Endothelial cell (in vitro differentiated cells): ENCODE data around the gene COL16A1. TPM values are rescaled to one million over a fixed set of nuclear protein-coding genes. Genes with fewer than 3 reads are reported as not detected.

Experiments
- DNase-seq: peaks from one replicate; pipeline ENCODE4 v3.0.0; 2021; ENCODE audit warnings: low spot score
- H3K27ac Mint-ChIP-seq: one replicate; pipeline ENCODE4 v1.8.0; 2021; ENCODE audit warnings: mixed read lengths, inconsistent platforms; ENCODE audit not compliant: unreplicated experiment
- H3K27me3 Mint-ChIP-seq: one replicate; pipeline ENCODE4 v1.8.0; 2021; ENCODE audit warnings: mild to moderate bottlenecking, moderate library complexity, mixed read lengths, inconsistent platforms; ENCODE audit not compliant: unreplicated experiment
- H3K36me3 Mint-ChIP-seq: one replicate; pipeline ENCODE4 v1.8.0; 2021; ENCODE audit warnings: mild to moderate bottlenecking, low read depth, mixed read lengths, inconsistent platforms; ENCODE audit not compliant: unreplicated experiment
- H3K4me1 Mint-ChIP-seq: one replicate; pipeline ENCODE4 v1.8.0; 2021; ENCODE audit warnings: mild to moderate bottlenecking, mixed read lengths, inconsistent platforms; ENCODE audit not compliant: unreplicated experiment
- H3K4me3 Mint-ChIP-seq: one replicate; pipeline ENCODE4 v1.8.0; 2021; ENCODE audit warnings: mild to moderate bottlenecking, mixed read lengths, inconsistent platforms; ENCODE audit not compliant: unreplicated experiment
- H3K9me3 Mint-ChIP-seq: one replicate; pipeline ENCODE4 v1.8.0; 2021; ENCODE audit warnings: mixed read lengths, inconsistent platforms; ENCODE audit not compliant: unreplicated experiment
- CTCF ChIP-seq: fragments of 200-600 bp; sonication (generic); IDR thresholded peaks from one replicate; pipeline ENCODE4 v1.5.0; 2021; ENCODE audit warnings: antibody characterized with exemption; ENCODE audit not compliant: unreplicated experiment
- total RNA-seq: library from RNA; stranded (reverse); fragmentation: NEBNext Ultra II Directional; extraction: Animal tissue kit (Norgen Biotek cat#: 25700); gene quantifications from one replicate; pipeline ENCODE4 v1.2.1, GENCODE V29; 2021; ENCODE audit not compliant: unreplicated experiment

Gene COL16A1
- total RNA-seq, 1 donor from 2014 or later, result 5.3 TPM

GRCh38 chr1:31607360-31607759 lies 96.5 kb downstream of the COL16A1 start:
- DNase-seq, result no peak
- Mint-ChIP-seq H3K4me3 (no peak overlapping the region), H3K36me3 (no peaks in the 10 kb centered on the region), H3K27me3 (peaks cover 3% of the 10 kb centered on the region), H3K9me3 (no peaks in the 10 kb centered on the region), H3K4me1 (no peaks in the 10 kb centered on the region), H3K27ac (no peak overlapping the region)
- TF ChIP-seq CTCF, result no peak

GRCh38 chr1:31605908-31606427 lies 97.8 kb downstream of the COL16A1 start:
- H3K4me1 Mint-ChIP-seq, result no peaks in the 10 kb centered on the region
- TF ChIP-seq CTCF, result no peak
- no peak overlapping the region for H3K4me3 Mint-ChIP-seq
- no peak overlapping the region for H3K27ac Mint-ChIP-seq
- H3K9me3 Mint-ChIP-seq, result no peaks in the 10 kb centered on the region
- no peak for DNase-seq
- H3K36me3 Mint-ChIP-seq, result no peaks in the 10 kb centered on the region
- peaks cover 3% of the 10 kb centered on the region for H3K27me3 Mint-ChIP-seq

Other genes with a start within 250 kb of the COL16A1 start
- 4.5 TPM for gene TINAGL1, start 127.5 kb downstream of the COL16A1 start, total RNA-seq
- gene HCRTR1, start 86.3 kb downstream of the COL16A1 start, total RNA-seq, result not detected
- 70.9 TPM for gene PEF1, start 59.1 kb downstream of the COL16A1 start, total RNA-seq
- gene ADGRB2, start 60.3 kb upstream of the COL16A1 start, total RNA-seq, result 0.44 TPM
- gene SPOCD1, start 112.0 kb upstream of the COL16A1 start, total RNA-seq, result 1.5 TPM
- gene PTP4A2, start 234.4 kb upstream of the COL16A1 start, total RNA-seq, result 162 TPM